K562 treated with DMSO at 1 percent for 4 hours (cell line): ENCODE data around the gene RBM6. TPM values are rescaled to one million over a fixed set of nuclear protein-coding genes. Genes with fewer than 3 reads are reported as not detected.

Experiments
- total RNA-seq: library from RNA; unstranded; fragments of 300-600 nt; gene quantifications from 2 replicates; pipeline ENCODE4 v1.2.3, GENCODE V29; 2022; ENCODE audit not compliant: insufficient read depth

The RBM6 gene, protein sequence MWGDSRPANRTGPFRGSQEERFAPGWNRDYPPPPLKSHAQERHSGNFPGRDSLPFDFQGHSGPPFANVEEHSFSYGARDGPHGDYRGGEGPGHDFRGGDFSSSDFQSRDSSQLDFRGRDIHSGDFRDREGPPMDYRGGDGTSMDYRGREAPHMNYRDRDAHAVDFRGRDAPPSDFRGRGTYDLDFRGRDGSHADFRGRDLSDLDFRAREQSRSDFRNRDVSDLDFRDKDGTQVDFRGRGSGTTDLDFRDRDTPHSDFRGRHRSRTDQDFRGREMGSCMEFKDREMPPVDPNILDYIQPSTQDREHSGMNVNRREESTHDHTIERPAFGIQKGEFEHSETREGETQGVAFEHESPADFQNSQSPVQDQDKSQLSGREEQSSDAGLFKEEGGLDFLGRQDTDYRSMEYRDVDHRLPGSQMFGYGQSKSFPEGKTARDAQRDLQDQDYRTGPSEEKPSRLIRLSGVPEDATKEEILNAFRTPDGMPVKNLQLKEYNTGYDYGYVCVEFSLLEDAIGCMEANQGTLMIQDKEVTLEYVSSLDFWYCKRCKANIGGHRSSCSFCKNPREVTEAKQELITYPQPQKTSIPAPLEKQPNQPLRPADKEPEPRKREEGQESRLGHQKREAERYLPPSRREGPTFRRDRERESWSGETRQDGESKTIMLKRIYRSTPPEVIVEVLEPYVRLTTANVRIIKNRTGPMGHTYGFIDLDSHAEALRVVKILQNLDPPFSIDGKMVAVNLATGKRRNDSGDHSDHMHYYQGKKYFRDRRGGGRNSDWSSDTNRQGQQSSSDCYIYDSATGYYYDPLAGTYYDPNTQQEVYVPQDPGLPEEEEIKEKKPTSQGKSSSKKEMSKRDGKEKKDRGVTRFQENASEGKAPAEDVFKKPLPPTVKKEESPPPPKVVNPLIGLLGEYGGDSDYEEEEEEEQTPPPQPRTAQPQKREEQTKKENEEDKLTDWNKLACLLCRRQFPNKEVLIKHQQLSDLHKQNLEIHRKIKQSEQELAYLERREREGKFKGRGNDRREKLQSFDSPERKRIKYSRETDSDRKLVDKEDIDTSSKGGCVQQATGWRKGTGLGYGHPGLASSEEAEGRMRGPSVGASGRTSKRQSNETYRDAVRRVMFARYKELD
- total RNA-seq = 23.5 and 29.2 TPM in 2 replicates

GRCh38 chr3:49939858-49940666 is at the start of gene RBM6:
Gene RBM6, plus strand, starts transcription at chr3:49940150. Its CDS starts 22,492 bp downstream, at chr3:49962642.

GRCh38 chr3:49903451-49904424 is 36.2 kb upstream of the RBM6 start, which contains the start of gene MST1R:
Gene MST1R, minus strand, starts transcription at chr3:49903873. Its CDS starts 264 bp downstream, at chr3:49903609.

DNA sequence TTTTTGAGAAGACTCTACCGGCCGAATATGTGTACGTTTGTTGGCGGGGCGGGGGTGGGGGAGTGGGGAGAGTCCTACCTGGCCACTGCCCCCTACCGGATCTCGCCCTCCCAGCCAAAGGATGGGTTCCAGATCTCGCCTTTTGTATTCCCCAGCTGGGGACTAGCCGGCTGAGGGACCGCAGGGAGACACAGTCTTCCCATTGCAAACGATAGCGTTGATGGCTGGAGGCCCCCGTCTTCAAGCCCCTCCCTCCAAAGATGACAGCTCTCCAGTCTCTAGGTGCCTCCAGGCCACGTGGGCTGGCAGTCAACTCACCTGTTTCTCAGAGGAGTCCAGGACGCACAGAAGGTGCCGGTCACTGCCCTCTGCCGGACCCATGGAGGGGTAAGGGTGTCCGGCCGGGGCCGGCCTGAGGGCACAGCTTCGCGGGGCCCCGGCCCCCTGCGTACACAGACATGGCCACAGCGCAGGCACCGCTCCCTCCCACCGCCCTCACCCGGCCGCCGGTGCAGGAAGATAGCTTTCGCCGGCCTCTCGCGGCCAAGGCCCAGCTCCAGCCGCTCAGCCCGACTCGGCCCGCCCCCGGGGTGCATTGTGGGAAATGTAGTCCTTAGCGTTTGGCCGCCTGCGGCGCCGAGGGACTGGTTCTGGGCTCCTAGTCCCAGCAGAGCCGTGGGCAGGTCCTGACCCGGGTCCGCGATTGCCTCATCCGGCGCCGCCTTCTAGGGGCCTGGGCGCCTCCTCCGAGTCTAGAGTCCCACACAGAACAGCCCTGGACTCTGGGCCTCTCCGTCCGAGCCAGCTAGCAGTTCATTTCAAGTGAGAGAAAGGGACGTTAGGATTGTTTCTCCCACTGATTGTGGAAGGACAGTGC is 10.4 kb upstream of the RBM6 start, which contains the start of gene MON1A:
Gene MON1A, minus strand, starts transcription at position 521 of the 877 bp plus-strand sequence. CDS start 16,465 bp downstream, outside the sequence.

DNA sequence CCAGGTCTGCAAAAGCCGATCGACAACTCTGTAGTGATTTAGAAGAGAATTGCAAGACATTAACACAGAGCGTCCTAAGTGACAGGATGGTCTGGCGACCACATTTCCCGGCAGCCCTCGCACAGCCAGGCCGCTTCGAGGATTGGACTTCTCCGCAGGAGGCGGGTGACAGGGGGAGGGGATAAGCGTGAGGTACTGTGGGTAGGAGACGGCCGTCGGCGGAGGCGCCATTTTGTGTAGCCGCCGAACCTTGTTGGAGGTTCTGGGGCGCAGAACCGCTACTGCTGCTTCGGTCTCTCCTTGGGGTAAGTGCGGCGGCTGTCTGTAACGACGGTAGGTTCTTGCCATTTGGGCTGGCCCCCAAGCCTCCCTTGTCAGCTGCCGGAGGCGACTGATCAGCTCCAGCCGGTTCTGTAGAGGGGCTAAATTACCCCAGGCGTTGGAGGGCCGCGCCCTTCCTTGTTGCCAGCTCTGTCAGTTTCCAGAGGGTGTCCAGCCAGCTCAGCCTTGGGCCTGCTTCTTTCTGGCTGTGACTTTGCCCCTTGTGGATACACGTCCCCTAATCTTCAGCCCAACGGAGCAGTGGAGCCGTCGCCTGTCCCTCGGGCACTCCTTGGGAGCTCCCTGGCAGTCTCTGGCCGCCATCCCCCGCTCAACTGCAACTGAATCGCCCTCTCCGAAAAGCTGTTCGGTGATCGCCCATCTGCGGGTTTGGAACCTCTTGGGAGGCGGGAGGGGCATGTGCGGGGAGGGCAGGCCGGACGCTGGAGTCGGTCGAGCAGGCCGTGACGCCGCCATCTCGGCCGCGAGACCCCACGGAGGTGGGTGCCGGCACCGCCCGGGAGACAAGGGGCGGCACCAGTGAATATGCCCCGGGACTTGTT is 149.0 kb downstream of the RBM6 start, which contains the start of gene RBM5:
Gene RBM5, plus strand, starts transcription at position 195 of the 884 bp plus-strand sequence. CDS start 1,516 bp downstream, outside the sequence.

Other genes starting within 250 kb of the RBM6 start
- gene AMIGO3, start 220.5 kb upstream of the RBM6 start, total RNA-seq = 8.8 and 9.6 TPM in 2 replicates
- 15.8 and 18.0 TPM in 2 replicates for gene GMPPB, start 216.2 kb upstream of the RBM6 start, total RNA-seq
- 23.4 and 31.7 TPM in 2 replicates for gene IP6K1, start 153.6 kb upstream of the RBM6 start, total RNA-seq
- gene CDHR4, start 140.3 kb upstream of the RBM6 start, total RNA-seq = not detected in 2 replicates
- 1.3 and 2.2 TPM in 2 replicates for gene INKA1, start 136.9 kb upstream of the RBM6 start, total RNA-seq
- 12.6 and 16.8 TPM in 2 replicates for gene UBA7, start 126.2 kb upstream of the RBM6 start, total RNA-seq
- gene TRAIP, start 83.6 kb upstream of the RBM6 start, total RNA-seq = 20.6 and 23.4 TPM in 2 replicates
- gene CAMKV, start 70.2 kb upstream of the RBM6 start, total RNA-seq = 0.25 TPM in 1 of 2 replicates, not detected in the other
- gene MST1R, start 36.3 kb upstream of the RBM6 start, total RNA-seq = 2.8 and 9.8 TPM in 2 replicates
- gene MON1A, start 10.3 kb upstream of the RBM6 start, total RNA-seq = 11.2 and 14.9 TPM in 2 replicates
- 38.5 and 47.1 TPM in 2 replicates for gene RBM5, start 148.8 kb downstream of the RBM6 start, total RNA-seq
- gene SEMA3F, start 215.2 kb downstream of the RBM6 start, total RNA-seq = 2.4 and 3.7 TPM in 2 replicates